Mammary epithelial cell (primary cell): ENCODE measurements around the gene WDR26.

ENCODE experiments used
- EZH2 ChIP-seq: IDR thresholded peaks from 2 replicates; pipeline ENCODE4 v1.6.1; 2012; ENCODE audit warnings: low read length, inconsistent platforms, borderline replicate concordance
- TF ChIP-seq, protein P1 (sequence below), 2 donors: IDR thresholded peaks in 1 of 2; conservative IDR thresholded peaks in 1 of 2; 2 replicates each; pipeline ENCODE4 v1.5.1; 2011 to 2012; ENCODE audit warnings: inconsistent platforms in 2 of 2, low read length in 2 of 2, mild to moderate bottlenecking in 2 of 2, control low read depth in 1 of 2, low read depth in 1 of 2; ENCODE audit not compliant: insufficient read depth in 1 of 2; ENCODE audit errors: extremely low read depth in 1 of 2

DNA sequence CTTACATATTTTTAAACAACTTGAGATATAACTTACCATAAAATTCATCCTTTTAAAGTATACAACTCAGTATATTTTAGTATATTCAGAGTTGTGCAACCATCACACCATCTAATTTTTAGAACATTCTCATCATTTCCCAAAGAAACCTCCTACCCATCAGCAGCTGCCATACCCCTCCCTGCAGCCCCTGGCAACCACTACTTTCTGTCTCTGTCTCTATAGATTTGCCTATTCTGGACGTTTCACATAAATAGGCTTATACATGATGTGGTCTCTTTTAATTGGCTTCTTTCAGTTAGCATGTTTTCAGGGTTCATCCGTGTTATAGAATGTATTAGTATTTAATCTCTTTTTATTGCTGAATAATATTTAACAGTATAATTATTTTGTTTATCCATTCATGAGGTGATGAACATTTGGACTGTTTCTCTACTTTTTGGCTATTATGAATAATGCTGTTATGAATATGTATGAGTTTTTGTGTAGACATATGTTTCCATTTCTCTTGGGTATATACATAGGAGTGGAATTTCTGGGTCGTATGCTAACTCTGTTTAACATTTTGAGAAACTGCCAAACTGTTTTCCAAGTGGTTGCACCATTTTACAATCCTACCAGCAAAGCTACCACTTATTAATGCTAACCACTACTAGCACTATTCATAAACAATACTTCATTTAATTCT, 29.5 kb downstream of the WDR26 start:
- TF ChIP-seq, protein P1, sequence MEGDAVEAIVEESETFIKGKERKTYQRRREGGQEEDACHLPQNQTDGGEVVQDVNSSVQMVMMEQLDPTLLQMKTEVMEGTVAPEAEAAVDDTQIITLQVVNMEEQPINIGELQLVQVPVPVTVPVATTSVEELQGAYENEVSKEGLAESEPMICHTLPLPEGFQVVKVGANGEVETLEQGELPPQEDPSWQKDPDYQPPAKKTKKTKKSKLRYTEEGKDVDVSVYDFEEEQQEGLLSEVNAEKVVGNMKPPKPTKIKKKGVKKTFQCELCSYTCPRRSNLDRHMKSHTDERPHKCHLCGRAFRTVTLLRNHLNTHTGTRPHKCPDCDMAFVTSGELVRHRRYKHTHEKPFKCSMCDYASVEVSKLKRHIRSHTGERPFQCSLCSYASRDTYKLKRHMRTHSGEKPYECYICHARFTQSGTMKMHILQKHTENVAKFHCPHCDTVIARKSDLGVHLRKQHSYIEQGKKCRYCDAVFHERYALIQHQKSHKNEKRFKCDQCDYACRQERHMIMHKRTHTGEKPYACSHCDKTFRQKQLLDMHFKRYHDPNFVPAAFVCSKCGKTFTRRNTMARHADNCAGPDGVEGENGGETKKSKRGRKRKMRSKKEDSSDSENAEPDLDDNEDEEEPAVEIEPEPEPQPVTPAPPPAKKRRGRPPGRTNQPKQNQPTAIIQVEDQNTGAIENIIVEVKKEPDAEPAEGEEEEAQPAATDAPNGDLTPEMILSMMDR (conservative IDR thresholded peaks at IDR 0.05 in 1 of 2, IDR thresholded peaks at IDR 0.05 in 1 of 2; ENCODE audit: extremely low read depth in 1 of 2, insufficient read depth in 1 of 2, low read depth in 1 of 2, low read length in 2 of 2), result no peak
- TF ChIP-seq EZH2, result no peak
